Inflammatory macrophage (primary cell): ENCODE data around the gene FCER2.
A peak's percentile ranks its signal among the peaks of the same experiment; 100 is the strongest.
"Not testable (repeated sequence)": the region's sequence is repeated elsewhere in the genome, so short reads cannot be mapped to it uniquely, and the experiment has no call there.

ENCODE experiments used
- DNase-seq, 2 donors: peaks; one replicate each; pipeline ENCODE4 v3.0.0-alpha.2; 2020 to 2022
- total RNA-seq, 18 experiments: gene quantifications; one replicate each; lab custom pipeline; 2026; ENCODE audit warnings: mixed read lengths in 6 of 18, inconsistent platforms in 2 of 18; lab: John Stamatoyannopoulos, UW

Gene FCER2, protein sequence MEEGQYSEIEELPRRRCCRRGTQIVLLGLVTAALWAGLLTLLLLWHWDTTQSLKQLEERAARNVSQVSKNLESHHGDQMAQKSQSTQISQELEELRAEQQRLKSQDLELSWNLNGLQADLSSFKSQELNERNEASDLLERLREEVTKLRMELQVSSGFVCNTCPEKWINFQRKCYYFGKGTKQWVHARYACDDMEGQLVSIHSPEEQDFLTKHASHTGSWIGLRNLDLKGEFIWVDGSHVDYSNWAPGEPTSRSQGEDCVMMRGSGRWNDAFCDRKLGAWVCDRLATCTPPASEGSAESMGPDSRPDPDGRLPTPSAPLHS
- total RNA-seq: 1.3 to 82.0 (median 6.2) reads per million in 18 experiments

DNA sequence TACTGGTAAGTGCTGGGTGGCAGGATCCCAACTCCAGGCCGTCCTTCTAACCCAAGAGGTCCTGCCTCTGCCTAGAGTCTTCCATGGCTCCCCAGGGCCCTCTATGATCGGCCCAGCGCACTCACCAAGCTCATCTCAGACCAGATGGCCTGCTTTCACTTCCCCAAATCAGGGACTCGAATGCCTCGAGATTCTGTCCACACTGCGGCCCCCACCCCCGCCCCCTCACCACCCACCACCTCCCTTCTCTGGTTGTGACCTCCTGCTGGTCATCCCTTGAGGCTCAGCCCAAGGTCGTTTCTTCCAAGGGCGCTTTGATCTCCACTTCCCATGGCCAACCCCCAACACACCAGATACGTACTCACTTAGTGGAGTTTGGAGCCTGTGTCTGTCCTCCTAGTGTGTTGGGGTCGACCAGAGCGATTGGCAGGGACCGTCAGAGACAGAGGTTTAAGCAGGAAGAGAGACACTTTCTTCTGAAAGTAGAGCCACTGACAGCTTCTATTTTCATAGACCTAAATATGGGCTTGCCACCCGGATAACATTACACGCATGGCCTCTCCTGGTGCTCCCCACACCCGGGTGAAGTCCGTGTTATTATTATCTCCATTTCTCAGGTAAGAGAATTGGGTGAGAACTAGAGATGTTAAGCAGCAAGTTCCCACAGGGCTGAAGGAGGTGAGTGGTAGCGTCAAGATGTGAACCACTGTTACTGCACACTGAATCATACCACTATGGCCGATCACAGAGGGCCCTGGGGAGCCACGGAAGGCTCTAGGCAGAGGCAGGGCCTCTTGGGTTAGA lies at the start of gene FCER2:
Gene FCER2, minus strand, starts transcription at position 478 of the 804 bp plus-strand sequence. CDS start 2,371 bp downstream, outside the sequence.
- peak; percentile 54 to 76 for DNase-seq

DNA sequence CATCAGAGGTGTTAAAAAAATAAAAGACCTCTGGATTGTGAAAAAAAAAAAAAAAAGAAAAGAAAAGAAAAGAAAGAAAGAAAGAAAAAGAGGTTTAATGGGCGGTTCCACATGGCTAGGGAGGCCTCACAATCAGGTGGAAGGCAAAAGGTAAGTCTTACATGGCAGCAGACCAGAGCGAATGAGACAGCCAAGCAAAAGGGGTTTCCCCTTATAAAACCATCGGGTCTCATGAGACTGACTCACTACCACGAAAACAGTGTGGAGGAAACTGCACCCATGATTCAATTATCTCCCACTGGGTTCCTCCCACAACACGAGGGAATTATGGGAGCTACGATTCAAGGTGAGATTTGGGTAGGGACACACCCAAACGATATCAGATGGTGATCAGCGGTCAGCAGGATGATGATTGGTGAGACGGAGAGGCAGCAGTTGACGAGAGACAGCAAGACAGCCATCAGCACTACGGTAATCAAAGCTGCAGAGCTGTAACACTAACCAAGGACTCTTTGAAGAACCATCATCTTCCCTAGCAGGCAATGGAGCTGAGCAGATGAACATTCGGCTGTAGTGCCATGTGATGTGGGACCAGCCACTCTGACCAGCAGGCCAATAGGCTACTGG lies 49.3 kb upstream of the FCER2 start:
- peak; percentile 76 to 86 for DNase-seq

DNA sequence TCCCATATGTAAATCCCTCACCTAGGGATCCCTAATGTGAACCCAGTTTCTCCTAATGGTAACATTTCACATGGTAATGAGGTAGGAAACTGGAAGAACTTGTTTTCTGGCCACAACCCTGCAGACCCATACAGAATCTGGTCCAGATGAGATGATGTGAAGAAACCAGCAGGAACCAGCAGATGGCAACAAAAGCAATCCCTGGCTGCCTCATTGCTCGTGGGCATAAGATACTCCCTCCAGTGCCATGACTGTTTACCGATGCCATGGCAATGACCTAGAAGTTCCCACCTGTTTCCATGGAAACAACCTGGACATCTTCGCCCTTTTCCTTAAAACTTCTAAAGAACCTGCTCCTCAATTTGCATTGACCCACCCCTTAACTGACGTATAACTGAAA lies 46.8 kb upstream of the FCER2 start:
- DNase-seq: peak in 1 of 2 donors; percentile 41

DNA sequence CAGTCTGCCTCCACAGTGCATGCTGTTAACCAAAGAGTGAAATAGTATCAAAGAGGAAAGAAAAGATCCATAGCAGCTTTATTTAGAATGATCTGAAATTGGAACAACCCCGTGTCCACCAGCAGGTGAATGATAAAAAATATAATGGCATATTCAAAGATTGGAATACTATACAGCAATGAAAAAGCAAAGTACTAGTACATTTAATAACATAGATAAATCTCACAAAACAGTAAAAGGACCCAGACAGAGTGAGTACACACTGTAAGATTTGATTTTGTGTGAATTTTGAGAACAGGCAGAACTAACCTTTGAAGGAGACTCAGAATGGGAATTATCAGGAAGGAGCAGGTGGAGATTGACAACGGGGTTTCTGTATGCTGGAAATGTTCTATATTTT lies 46.2 kb upstream of the FCER2 start:
- DNase-seq: no peak

DNA sequence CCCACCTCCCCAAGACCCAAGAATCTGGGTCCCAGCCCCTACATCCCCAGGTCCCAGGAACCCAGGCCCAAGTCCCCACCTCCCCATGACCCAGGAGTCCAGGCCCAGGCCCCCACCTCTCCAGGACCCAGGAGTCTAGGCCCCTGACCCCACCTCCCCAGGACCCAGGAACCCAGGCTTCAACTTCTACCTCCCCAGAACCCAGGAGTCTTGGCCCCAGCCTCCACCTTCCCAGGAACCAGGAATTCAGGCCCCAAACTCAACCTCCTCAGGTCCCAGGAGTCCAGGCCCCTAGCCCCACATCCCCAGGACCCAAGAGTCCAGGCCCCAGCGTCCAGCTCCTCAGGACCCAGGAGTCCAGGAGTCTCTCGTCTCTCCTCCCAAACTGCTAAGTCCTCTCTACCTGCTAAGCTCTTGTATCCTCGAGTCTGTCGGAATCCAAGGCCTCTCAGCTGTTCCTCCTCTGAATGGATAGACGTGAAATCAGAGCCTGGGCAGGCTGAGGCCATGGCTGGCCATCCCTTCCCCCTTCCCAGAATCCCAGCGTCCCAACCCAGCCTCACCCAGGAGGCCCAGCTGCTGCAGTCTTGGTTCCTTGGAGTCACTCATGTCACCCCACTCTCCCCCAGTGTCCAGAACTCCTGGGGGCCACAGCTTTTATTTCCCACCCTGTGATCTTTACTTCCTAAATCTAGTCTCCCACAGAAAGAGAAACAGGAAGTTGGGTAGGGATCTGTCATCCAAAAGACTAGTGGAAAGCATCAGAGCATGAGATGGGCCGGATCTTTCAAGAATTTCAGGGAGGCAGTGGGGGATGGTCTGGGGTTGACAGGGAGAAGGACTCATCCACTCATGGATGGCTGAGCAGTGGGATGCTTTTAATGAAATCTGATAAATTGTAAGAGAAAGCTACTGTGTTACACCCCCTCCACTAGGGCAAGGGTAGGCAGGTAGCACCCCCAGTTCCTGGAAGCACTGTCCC lies 45.3 kb upstream of the FCER2 start, which contains the start of gene CD209:
Gene CD209, minus strand, starts transcription at position 632 of the 982 bp plus-strand sequence. Its CDS starts 23 bp downstream, at position 609.
- peak; percentile 80 to 83 for DNase-seq

DNA sequence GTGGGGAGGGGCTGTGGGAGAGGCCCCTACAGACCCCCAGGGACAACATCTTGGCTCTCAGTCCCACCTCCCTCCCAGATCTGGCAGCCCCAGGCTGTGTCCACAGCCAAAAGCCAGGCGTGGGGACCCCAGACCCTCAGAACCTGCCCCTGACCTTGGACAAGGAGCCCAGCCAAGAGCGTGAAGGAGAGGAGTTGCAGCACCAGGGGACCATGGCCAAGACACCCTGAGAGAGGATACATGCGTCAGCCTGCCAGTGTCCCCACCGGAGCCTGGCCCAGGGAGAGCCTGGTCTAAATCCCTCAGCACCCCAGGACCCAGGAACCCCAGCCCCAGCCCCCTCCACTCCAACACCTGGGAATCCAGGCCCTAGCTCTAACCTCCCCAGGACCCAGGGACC lies 44.4 kb upstream of the FCER2 start:
- DNase-seq: not testable (repeated sequence)

DNA sequence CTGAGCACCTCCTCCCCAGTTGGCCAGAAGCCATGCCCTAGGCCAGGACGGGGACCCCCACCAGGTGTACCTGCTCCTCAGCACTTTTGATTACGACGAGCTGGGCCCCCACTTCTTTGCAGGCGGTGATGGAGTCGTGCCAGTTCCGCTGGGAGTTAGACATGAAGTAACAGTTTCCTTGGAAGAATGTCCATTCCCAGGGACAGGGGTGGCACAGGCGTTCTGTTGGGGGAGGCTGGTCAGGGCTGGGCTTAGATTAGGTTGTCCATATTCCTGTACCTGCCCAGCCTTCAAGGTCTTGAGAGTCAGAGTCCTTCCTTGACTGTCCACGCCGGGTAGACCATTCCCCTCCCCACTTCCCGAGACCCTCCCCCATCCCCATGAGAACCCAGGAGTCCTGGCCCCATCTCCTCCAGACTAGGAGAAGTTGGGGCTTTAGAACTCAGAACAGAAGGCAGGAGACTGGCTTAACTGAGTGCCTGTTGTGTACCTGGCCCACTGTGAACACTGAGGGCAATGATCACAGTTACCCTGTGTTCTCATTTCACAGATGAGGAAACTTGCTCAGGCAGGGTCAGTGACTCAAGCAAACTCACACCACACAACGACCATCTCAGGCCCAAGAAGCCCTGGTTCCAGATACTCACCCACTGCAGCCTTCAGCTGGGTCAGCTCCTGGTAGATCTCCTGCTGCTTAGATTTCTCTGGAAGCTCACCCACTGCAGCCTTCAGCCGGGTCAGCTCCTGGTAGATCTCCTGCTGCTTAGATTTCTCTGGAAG lies 43.1 kb upstream of the FCER2 start:
- DNase-seq: peak; percentile 20 to 50

DNA sequence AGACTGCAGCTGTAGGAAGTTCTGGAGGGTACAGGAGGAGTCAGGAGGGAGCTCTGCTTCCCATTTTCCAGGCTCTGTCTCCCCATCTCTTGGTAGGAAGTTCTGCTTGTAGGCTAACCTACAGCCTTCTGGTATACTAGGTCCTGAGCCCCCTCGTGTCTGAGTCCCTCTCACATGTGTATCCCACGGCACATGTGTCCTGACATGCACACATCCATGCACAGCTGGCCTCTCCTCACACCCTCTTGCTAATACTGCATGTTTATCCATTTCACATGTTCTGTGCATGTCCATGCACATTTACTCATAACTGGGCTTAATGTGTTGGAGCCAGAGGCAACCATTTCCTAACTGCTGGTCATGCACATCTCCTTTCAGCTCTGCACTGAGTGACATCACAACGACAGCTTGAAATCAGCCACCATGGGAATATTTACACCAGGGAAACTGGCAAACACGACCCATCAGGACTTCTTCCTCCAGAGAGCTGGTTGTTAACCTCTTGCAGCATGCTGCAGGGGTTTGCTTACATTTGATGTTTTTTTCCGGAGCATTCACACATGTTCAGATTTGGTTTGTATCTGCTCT lies 42.4 kb upstream of the FCER2 start:
- DNase-seq: peak; percentile 21 to 36

DNA sequence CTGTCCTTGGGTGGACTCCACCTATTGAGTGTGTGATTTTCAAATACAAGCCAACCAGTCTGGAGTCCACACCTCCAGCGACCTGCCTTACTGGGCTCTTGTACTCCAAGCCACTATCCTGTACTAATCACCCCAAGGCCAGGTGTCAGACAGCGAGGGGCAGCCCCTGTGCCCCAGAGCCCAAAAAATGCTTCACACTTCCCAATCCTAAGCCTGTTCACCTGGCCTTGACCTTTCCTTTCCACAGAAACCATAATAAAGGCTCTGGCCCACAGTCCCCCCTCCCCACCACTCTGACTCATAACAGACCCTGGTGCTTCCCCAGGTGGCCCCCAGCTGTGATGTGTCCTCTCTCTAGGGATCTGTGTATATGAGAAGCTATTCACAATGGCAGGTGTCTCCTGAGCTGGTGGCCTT lies 41.5 kb upstream of the FCER2 start:
- no peak for DNase-seq

DNA sequence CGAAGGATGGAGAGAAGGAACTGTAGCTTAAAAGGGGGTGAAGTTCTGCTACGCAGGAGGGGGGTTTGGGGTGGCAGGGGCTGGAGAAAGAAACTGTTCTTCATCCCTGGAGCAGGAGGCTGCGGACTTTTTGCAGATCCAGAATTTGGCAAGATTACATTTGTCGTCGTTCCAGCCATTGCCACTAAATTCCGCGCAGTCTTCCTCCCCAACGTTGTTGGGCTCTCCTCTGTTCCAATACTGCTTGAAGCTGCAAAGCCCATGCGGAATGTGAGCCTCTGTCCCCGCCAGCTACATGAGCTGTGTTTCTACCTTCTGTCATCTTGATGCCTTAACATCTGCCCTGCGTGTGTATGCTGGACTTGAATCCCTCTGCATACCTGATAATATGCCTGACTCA lies 41.1 kb upstream of the FCER2 start:
- DNase-seq: no peak

DNA sequence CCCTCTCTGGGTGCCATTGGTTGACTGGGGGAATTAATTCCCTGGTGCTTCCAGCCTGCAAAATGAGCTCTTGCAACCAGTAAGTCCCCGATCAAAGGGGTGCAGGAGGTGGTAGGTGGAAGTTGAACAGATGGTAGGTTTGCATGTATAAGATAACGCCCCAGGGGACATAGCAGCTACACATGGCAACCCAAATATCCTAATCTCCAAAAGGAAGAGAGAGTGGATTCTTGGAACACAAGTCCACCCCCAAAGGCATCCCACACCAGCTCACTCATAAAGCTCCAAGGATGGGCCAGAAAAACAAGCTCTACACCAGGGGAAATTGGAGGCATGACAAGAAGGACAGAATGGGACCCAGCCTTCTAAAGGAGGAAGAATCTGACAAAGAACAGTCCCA lies 40.6 kb upstream of the FCER2 start:
- DNase-seq: no peak

DNA sequence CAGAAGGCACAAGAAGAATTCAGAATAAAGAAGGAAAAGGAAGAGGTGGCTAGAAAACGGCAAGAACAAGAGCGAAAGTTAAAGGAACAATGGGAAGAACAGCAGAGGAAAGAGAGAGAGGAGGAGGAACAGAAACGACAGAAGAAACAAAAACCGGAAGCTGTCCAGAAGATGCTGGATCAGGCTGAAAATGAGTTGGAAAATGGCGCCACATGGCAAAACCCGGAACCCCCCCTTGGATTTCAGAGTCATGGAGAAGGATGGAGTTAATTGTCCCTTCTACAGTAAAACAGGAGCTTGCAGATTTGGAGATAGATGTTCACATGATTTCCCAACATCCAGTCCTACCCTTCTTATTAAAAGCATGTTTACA lies 38.7 kb upstream of the FCER2 start:
- DNase-seq: peak in 1 of 2 donors; percentile 13

DNA sequence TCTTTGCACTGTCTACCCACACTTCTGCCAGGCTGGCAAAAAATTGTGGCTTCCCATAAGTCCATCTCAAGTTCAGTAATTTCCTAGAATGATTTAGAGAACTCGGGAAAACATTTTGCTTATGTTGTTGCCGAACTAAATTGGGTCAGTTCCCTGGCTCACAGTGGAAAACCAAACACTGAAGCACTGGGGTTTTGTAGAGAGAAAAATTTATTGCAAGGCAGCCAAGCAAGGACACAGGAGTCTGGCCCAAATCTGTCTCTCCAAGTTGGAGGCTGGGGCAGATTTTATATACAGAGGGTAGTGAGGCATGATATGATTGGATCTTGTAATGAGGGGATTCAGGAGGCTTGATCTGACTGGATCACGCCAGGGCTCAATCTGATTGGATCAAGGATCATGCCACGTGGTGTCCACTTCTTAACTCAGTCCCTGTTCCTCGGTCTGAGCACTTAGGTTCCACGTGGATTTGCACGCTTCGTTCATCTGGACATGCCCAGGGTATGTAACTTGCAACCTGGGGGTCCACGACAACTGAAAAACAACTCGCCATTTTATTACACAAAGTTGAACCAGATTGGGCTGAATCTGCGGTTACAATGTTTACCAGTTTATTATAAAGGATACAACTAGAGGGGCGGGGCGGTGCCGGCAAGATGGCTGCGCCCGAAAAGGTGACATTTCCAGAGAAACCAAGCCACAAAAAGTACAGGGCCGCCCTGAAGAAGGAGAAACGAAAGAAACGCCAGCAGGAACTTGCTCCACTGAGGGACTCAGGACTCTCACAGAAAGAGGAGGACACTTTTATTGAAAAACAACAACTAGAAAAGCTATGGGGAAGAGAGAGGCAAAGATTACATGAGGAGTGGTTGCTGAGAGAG lies 38.1 kb upstream of the FCER2 start:
- DNase-seq: no peak

DNA sequence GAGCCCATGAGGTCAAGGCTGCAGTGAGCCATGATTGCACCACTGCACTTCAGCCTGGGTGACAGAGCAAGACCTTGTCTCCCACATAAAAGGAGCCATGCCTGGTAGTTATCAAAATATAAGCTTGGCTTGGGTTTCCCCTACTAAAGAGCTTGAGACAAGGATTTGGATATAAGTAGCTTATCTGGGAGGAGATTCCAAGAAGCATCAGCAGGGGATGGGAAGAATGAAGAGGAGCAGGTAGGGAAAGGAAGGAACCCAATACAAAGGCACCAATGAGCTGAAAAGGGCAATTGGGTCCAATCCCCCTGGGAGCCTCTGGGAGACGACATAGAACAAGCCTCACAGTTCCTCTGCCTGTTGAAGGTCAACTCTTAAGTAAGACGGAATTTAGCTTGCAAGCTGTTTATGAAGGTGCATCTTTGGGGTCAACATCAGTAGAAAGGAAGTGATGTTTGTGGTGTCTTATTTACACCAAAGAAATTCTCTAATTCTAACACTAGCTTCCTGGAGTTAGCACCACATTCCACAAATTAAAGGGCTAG lies 37.4 kb upstream of the FCER2 start:
- DNase-seq: peak; percentile 25 to 29

DNA sequence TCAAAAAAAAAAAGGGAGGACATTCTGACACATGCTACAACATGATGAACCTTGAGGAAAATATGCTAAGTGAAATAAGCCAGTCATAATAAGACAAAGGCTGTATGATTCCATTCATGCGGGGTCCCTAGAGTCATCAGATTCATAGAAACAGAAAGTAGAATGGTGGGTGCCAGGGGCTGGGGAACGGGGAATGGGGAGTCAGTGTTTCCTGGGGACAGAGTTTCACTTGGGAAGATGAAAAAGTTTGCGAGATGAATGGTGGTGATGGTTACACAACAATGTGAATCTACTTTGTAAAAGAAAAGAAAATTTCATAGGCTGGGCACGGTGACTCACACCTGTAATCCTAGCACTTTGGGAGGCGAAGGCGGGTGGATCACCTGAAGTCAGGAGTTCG lies 36.1 kb upstream of the FCER2 start:
- DNase-seq: no peak

DNA sequence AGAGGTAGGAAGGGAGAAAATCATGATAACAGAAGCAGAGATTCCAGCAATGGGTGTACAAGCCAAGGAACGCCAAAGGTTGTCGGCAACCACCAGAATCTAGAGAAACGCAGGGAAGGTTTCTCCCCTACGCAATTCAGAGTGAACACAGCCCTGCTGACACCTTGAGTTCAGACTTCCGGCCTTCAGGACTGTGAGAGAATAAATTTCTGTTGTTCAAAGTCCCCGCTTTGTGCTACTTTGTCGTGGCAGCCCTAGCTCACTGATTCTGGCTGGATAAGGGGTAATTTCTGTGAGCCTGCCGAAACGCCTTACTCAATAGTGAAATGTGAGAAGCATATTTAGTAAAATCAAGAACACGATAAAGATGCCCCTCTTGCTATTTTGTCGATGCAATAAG lies 35.3 kb upstream of the FCER2 start:
- DNase-seq: no peak

DNA sequence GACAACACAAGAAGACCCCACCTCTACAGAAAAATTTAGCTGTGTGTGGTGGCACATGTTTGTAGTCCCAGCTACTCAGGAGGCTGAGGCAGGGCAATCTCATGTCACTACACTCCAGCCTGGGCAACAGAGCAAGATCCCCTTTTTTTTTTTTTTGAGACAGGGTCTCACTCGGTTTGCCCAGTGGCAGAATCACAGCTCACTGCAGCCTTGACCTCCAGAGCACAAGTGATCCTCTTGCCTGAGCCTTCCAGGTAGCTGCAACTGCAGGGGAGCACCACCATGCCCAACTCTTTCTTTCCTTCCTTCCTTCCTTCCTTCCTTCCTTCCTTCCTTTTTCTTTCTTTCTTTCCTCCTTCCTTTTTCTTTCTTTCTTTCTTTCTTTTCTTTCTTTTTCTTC lies 34.2 kb upstream of the FCER2 start:
- DNase-seq: no peak

DNA sequence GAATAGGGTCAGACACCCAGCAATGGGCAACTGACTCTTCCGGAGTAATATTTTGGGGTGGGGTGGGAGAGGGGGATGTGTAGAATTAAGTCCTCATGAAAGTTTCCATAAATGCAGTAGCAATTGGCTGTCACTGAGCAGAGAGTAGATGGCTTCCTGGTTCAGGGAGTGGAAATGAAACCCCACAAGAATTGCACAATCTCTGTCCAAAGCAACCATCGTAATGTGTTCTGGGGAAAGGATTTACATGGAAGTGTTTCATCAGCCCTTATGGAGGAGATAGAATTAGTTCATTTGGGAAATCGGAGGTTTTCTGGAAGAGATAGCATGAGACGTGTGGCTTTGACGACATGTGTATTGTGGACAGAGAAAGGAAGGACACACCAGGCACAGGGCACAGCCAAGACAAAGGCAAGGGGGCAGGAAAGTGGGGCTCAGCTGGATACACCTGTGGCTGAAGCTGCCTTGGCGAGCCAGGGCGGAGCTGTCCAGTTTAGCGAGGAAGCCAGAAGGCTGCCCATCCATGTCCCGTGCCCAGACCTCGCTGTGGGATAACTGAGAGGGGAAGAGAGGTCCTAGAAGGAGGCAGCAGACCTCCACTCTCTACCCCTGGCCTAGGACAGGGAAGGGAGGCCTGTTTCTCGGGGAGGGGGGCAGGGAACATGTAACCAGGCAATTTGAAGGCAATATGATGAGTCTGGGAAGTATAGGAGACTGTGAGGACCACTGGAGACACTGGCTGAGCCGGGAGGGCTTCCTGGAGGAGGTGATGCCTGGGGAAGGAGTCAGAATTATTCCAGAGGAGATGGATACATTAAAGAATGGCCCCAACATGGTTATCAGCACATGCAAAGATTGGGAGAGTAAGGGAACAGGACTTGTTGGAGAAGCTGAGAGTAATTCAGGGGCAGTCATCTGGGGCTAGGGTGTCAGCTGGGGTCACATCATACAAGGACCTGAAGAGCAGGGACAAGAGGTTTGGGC lies 32.6 kb upstream of the FCER2 start:
- DNase-seq: peak; percentile 86 to 92
